ENCODE data around the gene TUBGCP2.

Gene TUBGCP2

GRCh38 chr10:133297504-133297903 lies 11.2 kb downstream of the TUBGCP2 start:
- no peak overlapping the region for H3K9ac ChIP-seq (ENCODE audit: low read length)
- H3K36me3 ChIP-seq (ENCODE audit: control insufficient read depth, insufficient read depth, low read length): peaks cover 90% of the 10 kb centered on the region
- no peaks in the 10 kb centered on the region for H3K27me3 ChIP-seq (ENCODE audit: control insufficient read depth, insufficient read depth, low read length)
- no peak overlapping the region for H3K4me3 ChIP-seq (ENCODE audit: low read depth, low read length)
- H3K27ac ChIP-seq (ENCODE audit: low read depth, low read length): no peak overlapping the region
- no peaks in the 10 kb centered on the region for H3K9me3 ChIP-seq (ENCODE audit: control insufficient read depth, insufficient read depth, low read depth, low read length)
- H3K4me1 ChIP-seq (ENCODE audit: control insufficient read depth, insufficient read depth, low read length): no peaks in the 10 kb centered on the region

GRCh38 chr10:133295426-133296320 lies 13.0 kb downstream of the TUBGCP2 start:
- Histone ChIP-seq H3K36me3 (ENCODE audit: control insufficient read depth, insufficient read depth, low read length) (peaks cover 87% of the 10 kb centered on the region), H3K4me1 (ENCODE audit: control insufficient read depth, insufficient read depth, low read length) (no peaks in the 10 kb centered on the region), H3K9ac (ENCODE audit: low read length) (no peak overlapping the region)

GRCh38 chr10:133294189-133294588 lies 14.5 kb downstream of the TUBGCP2 start:
- Histone ChIP-seq H3K4me1 (ENCODE audit: control insufficient read depth, insufficient read depth, low read length) (no peaks in the 10 kb centered on the region), H3K36me3 (ENCODE audit: control insufficient read depth, insufficient read depth, low read length) (peaks cover 85% of the 10 kb centered on the region), H3K27ac (ENCODE audit: low read depth, low read length) (no peak overlapping the region), H3K4me3 (ENCODE audit: low read depth, low read length) (no peak overlapping the region), H3K27me3 (ENCODE audit: control insufficient read depth, insufficient read depth, low read length) (no peaks in the 10 kb centered on the region), H3K9ac (ENCODE audit: low read length) (no peak overlapping the region), H3K9me3 (ENCODE audit: control insufficient read depth, insufficient read depth, low read depth, low read length) (no peaks in the 10 kb centered on the region)

More at GRCh38 chr10:133295426-133296320, 13.0 kb downstream of the TUBGCP2 start:
- no peak overlapping the region for H3K27ac ChIP-seq (ENCODE audit: low read depth, low read length)
- no peaks in the 10 kb centered on the region for H3K27me3 ChIP-seq (ENCODE audit: control insufficient read depth, insufficient read depth, low read length)
- H3K4me3 ChIP-seq (ENCODE audit: low read depth, low read length): no peak overlapping the region
- no peaks in the 10 kb centered on the region for H3K9me3 ChIP-seq (ENCODE audit: control insufficient read depth, insufficient read depth, low read depth, low read length)

- Histone ChIP-seq H3K4me3 (ENCODE audit: low read depth, low read length) (no peak overlapping the region), H3K9me3 (ENCODE audit: control insufficient read depth, insufficient read depth, low read depth, low read length) (no peaks in the 10 kb centered on the region), H3K27me3 (ENCODE audit: control insufficient read depth, insufficient read depth, low read length) (no peaks in the 10 kb centered on the region), H3K36me3 (ENCODE audit: control insufficient read depth, insufficient read depth, low read length) (peaks cover 85% of the 10 kb centered on the region), H3K9ac (ENCODE audit: low read length) (no peak overlapping the region), H3K4me1 (ENCODE audit: control insufficient read depth, insufficient read depth, low read length) (no peaks in the 10 kb centered on the region), H3K27ac (ENCODE audit: low read depth, low read length) (no peak overlapping the region)
Measured at GRCh38 chr10:133293810-133294119, 14.9 kb downstream of the TUBGCP2 start.

- Histone ChIP-seq H3K9me3 (ENCODE audit: control insufficient read depth, insufficient read depth, low read depth, low read length) (no peaks in the 10 kb centered on the region), H3K36me3 (ENCODE audit: control insufficient read depth, insufficient read depth, low read length) (peaks cover 85% of the 10 kb centered on the region), H3K27ac (ENCODE audit: low read depth, low read length) (no peak overlapping the region), H3K27me3 (ENCODE audit: control insufficient read depth, insufficient read depth, low read length) (no peaks in the 10 kb centered on the region), H3K9ac (ENCODE audit: low read length) (no peak overlapping the region), H3K4me1 (ENCODE audit: control insufficient read depth, insufficient read depth, low read length) (no peaks in the 10 kb centered on the region), H3K4me3 (ENCODE audit: low read depth, low read length) (no peak overlapping the region)
Measured at GRCh38 chr10:133292919-133293809, 15.5 kb downstream of the TUBGCP2 start.

GRCh38 chr10:133289761-133290160 lies 18.9 kb downstream of the TUBGCP2 start:
- Histone ChIP-seq H3K4me3 (ENCODE audit: low read depth, low read length) (no peak overlapping the region), H3K9me3 (ENCODE audit: control insufficient read depth, insufficient read depth, low read depth, low read length) (no peaks in the 10 kb centered on the region), H3K27me3 (ENCODE audit: control insufficient read depth, insufficient read depth, low read length) (no peaks in the 10 kb centered on the region), H3K4me1 (ENCODE audit: control insufficient read depth, insufficient read depth, low read length) (no peaks in the 10 kb centered on the region), H3K9ac (ENCODE audit: low read length) (no peak overlapping the region), H3K27ac (ENCODE audit: low read depth, low read length) (no peak overlapping the region), H3K36me3 (ENCODE audit: control insufficient read depth, insufficient read depth, low read length) (peaks cover 78% of the 10 kb centered on the region)

- Histone ChIP-seq H3K9me3 (ENCODE audit: control insufficient read depth, insufficient read depth, low read depth, low read length) (no peaks in the 10 kb centered on the region), H3K36me3 (ENCODE audit: control insufficient read depth, insufficient read depth, low read length) (peaks cover 78% of the 10 kb centered on the region), H3K4me1 (ENCODE audit: control insufficient read depth, insufficient read depth, low read length) (no peaks in the 10 kb centered on the region), H3K27ac (ENCODE audit: low read depth, low read length) (no peak overlapping the region), H3K9ac (ENCODE audit: low read length) (no peak overlapping the region), H3K27me3 (ENCODE audit: control insufficient read depth, insufficient read depth, low read length) (no peaks in the 10 kb centered on the region), H3K4me3 (ENCODE audit: low read depth, low read length) (no peak overlapping the region)
Measured at GRCh38 chr10:133287832-133288500, 20.7 kb downstream of the TUBGCP2 start.

GRCh38 chr10:133286366-133286765 lies 22.3 kb downstream of the TUBGCP2 start:
- no peak overlapping the region for H3K4me3 ChIP-seq (ENCODE audit: low read depth, low read length)
- H3K27me3 ChIP-seq (ENCODE audit: control insufficient read depth, insufficient read depth, low read length): no peaks in the 10 kb centered on the region
- no peaks in the 10 kb centered on the region for H3K9me3 ChIP-seq (ENCODE audit: control insufficient read depth, insufficient read depth, low read depth, low read length)
- H3K27ac ChIP-seq (ENCODE audit: low read depth, low read length): no peak overlapping the region
- H3K36me3 ChIP-seq (ENCODE audit: control insufficient read depth, insufficient read depth, low read length): peaks cover 87% of the 10 kb centered on the region
- H3K9ac ChIP-seq (ENCODE audit: low read length): no peak overlapping the region
- no peaks in the 10 kb centered on the region for H3K4me1 ChIP-seq (ENCODE audit: control insufficient read depth, insufficient read depth, low read length)

- H3K27me3 ChIP-seq (ENCODE audit: control insufficient read depth, insufficient read depth, low read length): no peaks in the 10 kb centered on the region
- no peak overlapping the region for H3K27ac ChIP-seq (ENCODE audit: low read depth, low read length)
- H3K9ac ChIP-seq (ENCODE audit: low read length): no peak overlapping the region
- no peaks in the 10 kb centered on the region for H3K4me1 ChIP-seq (ENCODE audit: control insufficient read depth, insufficient read depth, low read length)
- no peaks in the 10 kb centered on the region for H3K9me3 ChIP-seq (ENCODE audit: control insufficient read depth, insufficient read depth, low read depth, low read length)
- H3K36me3 ChIP-seq (ENCODE audit: control insufficient read depth, insufficient read depth, low read length): peaks cover 91% of the 10 kb centered on the region
- H3K4me3 ChIP-seq (ENCODE audit: low read depth, low read length): no peak overlapping the region
Measured at GRCh38 chr10:133285217-133285616, 23.5 kb downstream of the TUBGCP2 start.

- Histone ChIP-seq H3K4me1 (ENCODE audit: control insufficient read depth, insufficient read depth, low read length) (no peaks in the 10 kb centered on the region; the same call in 1 of the 2 replicates), H3K27ac (ENCODE audit: low read depth, low read length) (no peak overlapping the region), H3K36me3 (ENCODE audit: control insufficient read depth, insufficient read depth, low read length) (peaks cover 92% of the 10 kb centered on the region), H3K9ac (ENCODE audit: low read length) (no peak overlapping the region), H3K27me3 (ENCODE audit: control insufficient read depth, insufficient read depth, low read length) (no peaks in the 10 kb centered on the region), H3K4me3 (ENCODE audit: low read depth, low read length) (no peak overlapping the region), H3K9me3 (ENCODE audit: control insufficient read depth, insufficient read depth, low read depth, low read length) (no peaks in the 10 kb centered on the region)
Measured at GRCh38 chr10:133283931-133284330, 24.7 kb downstream of the TUBGCP2 start.
